ENCODE data around the gene APOC1. TPM values are rescaled to one million over a fixed set of nuclear protein-coding genes. Genes with fewer than 3 reads are reported as not detected.

The APOC1 gene
- total and polyA plus RNA-seq, 2 experiments from 2014 or later: 20.1 to 27.1 TPM

GRCh38 chr19:44947041-44947581 is 32.7 kb downstream of the APOC1 start:
- no peaks in the 10 kb centered on the region for H3K4me1 ChIP-seq (ENCODE audit: low read depth)
- TF ChIP-seq, protein P1, sequence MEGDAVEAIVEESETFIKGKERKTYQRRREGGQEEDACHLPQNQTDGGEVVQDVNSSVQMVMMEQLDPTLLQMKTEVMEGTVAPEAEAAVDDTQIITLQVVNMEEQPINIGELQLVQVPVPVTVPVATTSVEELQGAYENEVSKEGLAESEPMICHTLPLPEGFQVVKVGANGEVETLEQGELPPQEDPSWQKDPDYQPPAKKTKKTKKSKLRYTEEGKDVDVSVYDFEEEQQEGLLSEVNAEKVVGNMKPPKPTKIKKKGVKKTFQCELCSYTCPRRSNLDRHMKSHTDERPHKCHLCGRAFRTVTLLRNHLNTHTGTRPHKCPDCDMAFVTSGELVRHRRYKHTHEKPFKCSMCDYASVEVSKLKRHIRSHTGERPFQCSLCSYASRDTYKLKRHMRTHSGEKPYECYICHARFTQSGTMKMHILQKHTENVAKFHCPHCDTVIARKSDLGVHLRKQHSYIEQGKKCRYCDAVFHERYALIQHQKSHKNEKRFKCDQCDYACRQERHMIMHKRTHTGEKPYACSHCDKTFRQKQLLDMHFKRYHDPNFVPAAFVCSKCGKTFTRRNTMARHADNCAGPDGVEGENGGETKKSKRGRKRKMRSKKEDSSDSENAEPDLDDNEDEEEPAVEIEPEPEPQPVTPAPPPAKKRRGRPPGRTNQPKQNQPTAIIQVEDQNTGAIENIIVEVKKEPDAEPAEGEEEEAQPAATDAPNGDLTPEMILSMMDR (IDR thresholded peaks at IDR 0.05; ENCODE audit: low read depth, low read length): no peak
- H3K36me3 ChIP-seq: peaks cover 6% of the 10 kb centered on the region
- H3K4me3 ChIP-seq: no peak overlapping the region
- H3K9me3 ChIP-seq (ENCODE audit: low read depth): no peaks in the 10 kb centered on the region
- DNase-seq (ENCODE audit: low read depth in 1 of 2, low spot score in 1 of 2): no peak
- no peaks in the 10 kb centered on the region for H3K27me3 ChIP-seq
- H3K27ac ChIP-seq: no peak overlapping the region

GRCh38 chr19:44948237-44948636 is 33.8 kb downstream of the APOC1 start:
- H3K4me3 ChIP-seq: no peak overlapping the region
- no peaks in the 10 kb centered on the region for H3K4me1 ChIP-seq (ENCODE audit: low read depth)
- no peak for DNase-seq (ENCODE audit: low read depth in 1 of 2, low spot score in 1 of 2)
- H3K27ac ChIP-seq: no peak overlapping the region
- H3K36me3 ChIP-seq: peaks cover 6% of the 10 kb centered on the region
- TF ChIP-seq, protein P1 (IDR thresholded peaks at IDR 0.05; ENCODE audit: low read depth, low read length): no peak
- H3K27me3 ChIP-seq: no peaks in the 10 kb centered on the region
- H3K9me3 ChIP-seq (ENCODE audit: low read depth): no peaks in the 10 kb centered on the region

- H3K4me1 ChIP-seq (ENCODE audit: low read depth): no peaks in the 10 kb centered on the region
- no peaks in the 10 kb centered on the region for H3K9me3 ChIP-seq (ENCODE audit: low read depth)
- H3K27ac ChIP-seq: no peak overlapping the region
- H3K4me3 ChIP-seq: no peak overlapping the region
- H3K27me3 ChIP-seq: no peaks in the 10 kb centered on the region
- TF ChIP-seq, protein P1 (IDR thresholded peaks at IDR 0.05; ENCODE audit: low read depth, low read length): no peak
- DNase-seq (ENCODE audit: low read depth in 1 of 2, low spot score in 1 of 2): no peak
- peaks cover 6% of the 10 kb centered on the region for H3K36me3 ChIP-seq
Measured at GRCh38 chr19:44948763-44949374, 34.5 kb downstream of the APOC1 start.

GRCh38 chr19:44949550-44949949 is 35.1 kb downstream of the APOC1 start:
- Histone ChIP-seq H3K9me3 (ENCODE audit: low read depth) (no peaks in the 10 kb centered on the region), H3K36me3 (peaks cover 6% of the 10 kb centered on the region), H3K4me3 (no peak overlapping the region), H3K4me1 (ENCODE audit: low read depth) (no peaks in the 10 kb centered on the region), H3K27ac (no peak overlapping the region), H3K27me3 (no peaks in the 10 kb centered on the region)
- DNase-seq (ENCODE audit: low read depth in 1 of 2, low spot score in 1 of 2): no peak
- TF ChIP-seq, protein P1 (IDR thresholded peaks at IDR 0.05; ENCODE audit: low read depth, low read length): no peak

DNA sequence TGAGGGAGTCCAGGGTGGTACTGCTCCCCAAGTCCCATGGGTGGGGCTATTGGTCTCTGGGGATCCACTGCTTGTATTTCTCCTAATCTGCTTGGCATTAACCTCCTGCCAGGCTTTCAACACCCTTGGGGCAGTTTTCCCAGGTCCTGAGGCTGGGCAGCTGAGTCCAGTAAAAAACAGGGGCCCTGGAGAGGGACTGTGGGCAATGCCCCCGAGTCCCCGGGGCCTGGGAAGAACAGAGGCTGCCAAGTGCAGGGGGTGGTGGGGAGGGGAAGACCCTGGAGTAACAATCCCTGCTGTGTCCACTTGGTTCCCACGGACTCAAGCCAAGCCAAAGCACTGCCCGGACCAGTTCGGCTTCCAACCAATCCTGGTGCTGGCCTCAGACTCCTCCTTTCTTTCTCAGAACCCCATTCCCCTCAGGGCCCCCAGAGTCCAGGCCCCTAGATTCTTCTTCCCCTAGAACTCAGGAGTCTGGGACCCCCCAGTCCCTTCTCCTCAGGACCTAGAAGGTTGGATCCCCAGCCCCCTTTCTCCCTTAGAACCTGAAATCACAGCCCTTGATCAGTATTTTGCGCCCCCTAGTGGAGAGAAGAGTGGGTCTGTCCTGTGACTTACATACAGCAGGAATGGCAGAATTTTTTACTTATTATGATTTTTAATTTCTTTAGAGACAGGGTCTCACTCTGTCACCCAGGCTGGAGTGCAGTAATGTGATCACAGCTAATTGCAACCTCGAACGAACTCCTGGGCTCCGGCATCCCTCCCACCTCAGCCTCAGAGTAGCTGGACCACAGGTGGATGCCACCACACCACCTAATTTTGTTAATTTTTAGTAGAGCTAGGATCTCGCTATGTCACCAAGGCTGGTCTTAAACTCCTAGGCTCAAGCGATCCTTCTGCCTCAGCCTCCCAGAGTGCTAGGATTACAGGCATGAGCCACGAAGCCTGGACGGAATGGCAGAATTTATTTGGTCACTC is 37.1 kb downstream of the APOC1 start:
- peaks cover 6% of the 10 kb centered on the region for H3K36me3 ChIP-seq
- TF ChIP-seq, protein P1 (IDR thresholded peaks at IDR 0.05; ENCODE audit: low read depth, low read length): peak; percentile 88
- H3K4me1 ChIP-seq (ENCODE audit: low read depth): peaks cover 5% of the 10 kb centered on the region
- no peak overlapping the region for H3K27ac ChIP-seq
- no peaks in the 10 kb centered on the region for H3K27me3 ChIP-seq
- no peaks in the 10 kb centered on the region for H3K9me3 ChIP-seq (ENCODE audit: low read depth)
- DNase-seq (ENCODE audit: low read depth in 1 of 2, low spot score in 1 of 2): peak; percentile 89 to 91
- no peak overlapping the region for H3K4me3 ChIP-seq
